HFFc6 (cell line): ENCODE data around the gene SDCBP2. TPM values are rescaled to one million over a fixed set of nuclear protein-coding genes. Genes with fewer than 3 reads are reported as not detected.

ENCODE experiments used
- DNase-seq: peaks from one replicate; pipeline ENCODE4 v3.0.0-alpha.2; 2018
- H3K27ac Mint-ChIP-seq: 2 replicates; pipeline ENCODE4 v1.8.0; 2020; ENCODE audit warnings: mild to moderate bottlenecking, mixed read lengths
- H3K27me3 Mint-ChIP-seq: 2 replicates; pipeline ENCODE4 v1.8.0; 2021; ENCODE audit warnings: mild to moderate bottlenecking, moderate library complexity, mixed read lengths; ENCODE audit not compliant: insufficient read depth
- H3K36me3 Mint-ChIP-seq: 2 replicates; pipeline ENCODE4 v1.8.0; 2021; ENCODE audit warnings: low read depth, mixed read lengths
- H3K4me1 Mint-ChIP-seq: 2 replicates; pipeline ENCODE4 v1.8.0; 2020; ENCODE audit warnings: low read depth, mixed read lengths
- H3K4me3 Mint-ChIP-seq: 2 replicates; pipeline ENCODE4 v1.8.0; 2020; ENCODE audit warnings: mild to moderate bottlenecking, moderate library complexity, mixed read lengths
- H3K9me3 Mint-ChIP-seq: 2 replicates; pipeline ENCODE4 v1.8.0; 2020; ENCODE audit warnings: mild to moderate bottlenecking, mixed read lengths
- total RNA-seq, 6 experiments: library from RNA; stranded (reverse); fragmentation: NEBNext Ultra II Directional; extraction: Animal tissue kit (Norgen Biotek cat#: 25700); gene quantifications; 2 replicates in 1 of 6; 3 replicates in 5 of 6; pipeline ENCODE4 v1.2.3, GENCODE V29; 2021
- TF ChIP-seq, protein P1 (sequence below): fragments of 200-600 bp; sonication (generic); IDR thresholded peaks from 2 replicates; pipeline ENCODE4 v1.5.0; 2021; ENCODE audit warnings: antibody characterized with exemption, mild to moderate bottlenecking

SDCBP2 gene
- total RNA-seq, 6 experiments from 2014 or later: 0.51 to 1.5 (median 0.76) TPM

GRCh38 chr20:1313236-1313964 lies 15.5 kb downstream of the SDCBP2 start:
- Mint-ChIP-seq H3K36me3 (no peaks in the 10 kb centered on the region), H3K4me1 (peaks cover 14% of the 10 kb centered on the region), H3K27ac (peak overlapping the region; percentile 67), H3K4me3 (no peak overlapping the region), H3K27me3 (no peaks in the 10 kb centered on the region), H3K9me3 (no peaks in the 10 kb centered on the region)
- TF ChIP-seq, protein P1, sequence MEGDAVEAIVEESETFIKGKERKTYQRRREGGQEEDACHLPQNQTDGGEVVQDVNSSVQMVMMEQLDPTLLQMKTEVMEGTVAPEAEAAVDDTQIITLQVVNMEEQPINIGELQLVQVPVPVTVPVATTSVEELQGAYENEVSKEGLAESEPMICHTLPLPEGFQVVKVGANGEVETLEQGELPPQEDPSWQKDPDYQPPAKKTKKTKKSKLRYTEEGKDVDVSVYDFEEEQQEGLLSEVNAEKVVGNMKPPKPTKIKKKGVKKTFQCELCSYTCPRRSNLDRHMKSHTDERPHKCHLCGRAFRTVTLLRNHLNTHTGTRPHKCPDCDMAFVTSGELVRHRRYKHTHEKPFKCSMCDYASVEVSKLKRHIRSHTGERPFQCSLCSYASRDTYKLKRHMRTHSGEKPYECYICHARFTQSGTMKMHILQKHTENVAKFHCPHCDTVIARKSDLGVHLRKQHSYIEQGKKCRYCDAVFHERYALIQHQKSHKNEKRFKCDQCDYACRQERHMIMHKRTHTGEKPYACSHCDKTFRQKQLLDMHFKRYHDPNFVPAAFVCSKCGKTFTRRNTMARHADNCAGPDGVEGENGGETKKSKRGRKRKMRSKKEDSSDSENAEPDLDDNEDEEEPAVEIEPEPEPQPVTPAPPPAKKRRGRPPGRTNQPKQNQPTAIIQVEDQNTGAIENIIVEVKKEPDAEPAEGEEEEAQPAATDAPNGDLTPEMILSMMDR: peak; percentile 99
- peak; percentile 28 for DNase-seq

- no peaks in the 10 kb centered on the region for H3K27me3 Mint-ChIP-seq
- peaks cover 10% of the 10 kb centered on the region for H3K4me1 Mint-ChIP-seq
- H3K27ac Mint-ChIP-seq: no peak overlapping the region
- TF ChIP-seq, protein P1: no peak
- no peaks in the 10 kb centered on the region for H3K9me3 Mint-ChIP-seq
- H3K36me3 Mint-ChIP-seq: no peaks in the 10 kb centered on the region
- DNase-seq: no peak
- no peak overlapping the region for H3K4me3 Mint-ChIP-seq
Observed at GRCh38 chr20:1312904-1313235, 16.1 kb downstream of the SDCBP2 start.

DNA sequence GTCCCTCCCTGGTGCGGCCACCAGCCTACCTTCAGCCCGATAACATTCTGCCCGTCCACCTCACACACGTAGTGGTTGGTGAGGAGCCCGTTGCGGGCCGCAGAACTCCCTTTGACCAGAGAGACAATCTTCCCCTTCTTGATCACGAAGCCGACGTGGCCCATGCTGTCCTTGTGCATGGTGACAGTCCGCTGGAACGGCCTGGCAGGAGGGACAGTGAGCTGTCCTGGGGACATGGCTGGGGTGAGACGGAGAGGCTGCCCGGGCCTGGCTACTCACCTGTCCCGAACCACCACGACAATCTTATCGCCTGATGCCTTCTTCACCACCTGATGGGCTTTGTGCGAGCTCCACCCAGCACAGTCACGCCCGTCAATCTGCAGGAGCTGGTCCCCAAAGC lies 16.6 kb downstream of the SDCBP2 start:
- Mint-ChIP-seq H3K27me3 (peaks cover 1% of the 10 kb centered on the region), H3K9me3 (no peaks in the 10 kb centered on the region), H3K4me1 (peaks cover 6% of the 10 kb centered on the region), H3K36me3 (no peaks in the 10 kb centered on the region), H3K4me3 (no peak overlapping the region), H3K27ac (no peak overlapping the region)
- no peak for DNase-seq
- TF ChIP-seq, protein P1: no peak

GRCh38 chr20:1310506-1311190 lies 18.3 kb downstream of the SDCBP2 start:
- Mint-ChIP-seq H3K27ac (no peak overlapping the region), H3K36me3 (no peaks in the 10 kb centered on the region), H3K9me3 (no peaks in the 10 kb centered on the region), H3K27me3 (peaks cover 1% of the 10 kb centered on the region), H3K4me3 (no peak overlapping the region), H3K4me1 (peaks cover 6% of the 10 kb centered on the region)
- TF ChIP-seq, protein P1: no peak
- DNase-seq: no peak

DNA sequence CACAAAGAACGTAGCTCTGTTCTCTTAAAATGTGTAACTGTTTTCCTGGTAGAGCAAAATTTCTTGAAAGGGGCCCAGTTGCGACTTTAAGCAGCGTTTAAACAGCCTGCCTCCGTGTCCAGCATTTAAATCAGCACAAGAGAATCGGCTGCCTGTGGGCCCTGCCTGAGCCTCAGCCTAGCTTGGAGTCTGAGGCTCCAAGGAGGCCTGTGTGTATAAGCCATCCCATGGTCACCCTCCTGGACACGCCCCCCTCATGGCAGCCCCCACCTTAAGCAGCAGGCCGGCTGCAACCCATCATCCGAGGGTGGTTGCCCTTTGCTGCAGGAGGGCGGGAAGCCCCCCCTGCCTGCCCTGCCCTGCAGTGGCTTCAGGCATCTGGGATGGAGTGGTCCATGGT lies 18.9 kb downstream of the SDCBP2 start:
- peaks cover 1% of the 10 kb centered on the region for H3K27me3 Mint-ChIP-seq
- DNase-seq: no peak
- peaks cover 6% of the 10 kb centered on the region for H3K4me1 Mint-ChIP-seq
- TF ChIP-seq, protein P1: no peak
- no peak overlapping the region for H3K4me3 Mint-ChIP-seq
- H3K36me3 Mint-ChIP-seq: no peaks in the 10 kb centered on the region
- H3K27ac Mint-ChIP-seq: no peak overlapping the region
- H3K9me3 Mint-ChIP-seq: no peaks in the 10 kb centered on the region
